ENCODE measurements around the gene KHDC1L.
"Not testable (repeated sequence)": the region's sequence is repeated elsewhere in the genome, so short reads cannot be mapped to it uniquely, and the experiment has no call there.

The KHDC1L gene

GRCh38 chr6:73225396-73225795, at the start of gene KHDC1L:
Gene KHDC1L (minus strand): TSS chr6:73225496. CDS start chr6:73225408, 88 bp downstream.
- no peak for DNase-seq (ENCODE audit: low read depth)

- not testable (repeated sequence) for DNase-seq (ENCODE audit: low read depth)
Measured at GRCh38 chr6:73269296-73269695, 44.0 kb upstream of the KHDC1L start.

GRCh38 chr6:73268896-73269295, 43.6 kb upstream of the KHDC1L start:
- not testable (repeated sequence) for DNase-seq (ENCODE audit: low read depth)

GRCh38 chr6:73264446-73264845, 39.1 kb upstream of the KHDC1L start:
- no peak for DNase-seq (ENCODE audit: low read depth)

GRCh38 chr6:73263570-73263909, 38.2 kb upstream of the KHDC1L start:
- DNase-seq (ENCODE audit: low read depth): no peak

GRCh38 chr6:73262671-73263569, 37.6 kb upstream of the KHDC1L start, which contains the start of gene KHDC1:
Gene KHDC1 (minus strand): TSS chr6:73263196. CDS start chr6:73242517, 20,679 bp downstream.
- DNase-seq (ENCODE audit: low read depth): peak; percentile 22

- no peak for DNase-seq (ENCODE audit: low read depth)
Measured at GRCh38 chr6:73258721-73259120, 33.4 kb upstream of the KHDC1L start.

- not testable (repeated sequence) for DNase-seq (ENCODE audit: low read depth)
Measured at GRCh38 chr6:73254323-73254722, 29.0 kb upstream of the KHDC1L start.

GRCh38 chr6:73252703-73253102, 27.4 kb upstream of the KHDC1L start:
- DNase-seq (ENCODE audit: low read depth): no peak

GRCh38 chr6:73250016-73250415, 24.7 kb upstream of the KHDC1L start:
- no peak for DNase-seq (ENCODE audit: low read depth)

- no peak for DNase-seq (ENCODE audit: low read depth)
Measured at GRCh38 chr6:73248192-73248903, 23.1 kb upstream of the KHDC1L start.

- DNase-seq (ENCODE audit: low read depth): no peak
Measured at GRCh38 chr6:73242001-73242400, 16.7 kb upstream of the KHDC1L start.

- no peak for DNase-seq (ENCODE audit: low read depth)
Measured at GRCh38 chr6:73240730-73241129, 15.4 kb upstream of the KHDC1L start.

GRCh38 chr6:73236144-73236750, 11.0 kb upstream of the KHDC1L start:
- DNase-seq (ENCODE audit: low read depth): peak; percentile 93

- DNase-seq (ENCODE audit: low read depth): peak; percentile 85
Measured at GRCh38 chr6:73234733-73235132, 9.4 kb upstream of the KHDC1L start.

GRCh38 chr6:73233971-73234370, 8.7 kb upstream of the KHDC1L start:
- not testable (repeated sequence) for DNase-seq (ENCODE audit: low read depth)

- no peak for DNase-seq (ENCODE audit: low read depth)
Measured at GRCh38 chr6:73233048-73233447, 7.8 kb upstream of the KHDC1L start.

GRCh38 chr6:73231986-73232391, 6.7 kb upstream of the KHDC1L start:
- no peak for DNase-seq (ENCODE audit: low read depth)

GRCh38 chr6:73227606-73228255, 2.4 kb upstream of the KHDC1L start:
- no peak for DNase-seq (ENCODE audit: low read depth)

GRCh38 chr6:73216859-73217258, 8.4 kb downstream of the KHDC1L start:
- no peak for DNase-seq (ENCODE audit: low read depth)

- DNase-seq (ENCODE audit: low read depth): no peak
Measured at GRCh38 chr6:73209117-73209516, 16.2 kb downstream of the KHDC1L start.

GRCh38 chr6:73207221-73207837, 18.0 kb downstream of the KHDC1L start:
- DNase-seq (ENCODE audit: low read depth): no peak
